NCI-H82 treated with DMSO at 0.1 percent for 48 hours (cell line): Measurements from ENCODE around the gene HDLBP.

Source experiments
- DNase-seq: peaks from one replicate; lab custom pipeline; 2025; ENCODE audit not compliant: unreplicated experiment; lab: John Stamatoyannopoulos, UW

HDLBP gene

DNA sequence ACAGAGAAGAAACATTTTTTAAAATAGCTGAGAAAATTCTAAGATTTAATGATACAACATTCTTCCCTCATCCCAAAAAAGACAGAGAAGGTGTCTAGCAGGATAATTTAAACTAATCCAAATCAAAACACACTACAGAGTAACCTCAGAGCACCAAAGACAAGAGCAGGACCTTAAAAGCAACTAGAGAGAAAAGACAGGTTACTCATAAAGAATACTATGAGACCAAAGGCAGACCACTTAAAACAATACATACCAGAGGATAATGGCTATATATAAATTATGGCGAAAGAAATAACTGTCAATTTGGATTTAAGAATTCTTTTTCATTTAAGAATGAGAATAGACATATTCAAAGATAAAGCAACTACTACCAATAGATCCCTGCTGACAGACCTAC, 40.0 kb downstream of the HDLBP start:
- DNase-seq, result no peak

GRCh38 chr2:241274127-241274526, 41.3 kb downstream of the HDLBP start:
- no peak for DNase-seq

DNA sequence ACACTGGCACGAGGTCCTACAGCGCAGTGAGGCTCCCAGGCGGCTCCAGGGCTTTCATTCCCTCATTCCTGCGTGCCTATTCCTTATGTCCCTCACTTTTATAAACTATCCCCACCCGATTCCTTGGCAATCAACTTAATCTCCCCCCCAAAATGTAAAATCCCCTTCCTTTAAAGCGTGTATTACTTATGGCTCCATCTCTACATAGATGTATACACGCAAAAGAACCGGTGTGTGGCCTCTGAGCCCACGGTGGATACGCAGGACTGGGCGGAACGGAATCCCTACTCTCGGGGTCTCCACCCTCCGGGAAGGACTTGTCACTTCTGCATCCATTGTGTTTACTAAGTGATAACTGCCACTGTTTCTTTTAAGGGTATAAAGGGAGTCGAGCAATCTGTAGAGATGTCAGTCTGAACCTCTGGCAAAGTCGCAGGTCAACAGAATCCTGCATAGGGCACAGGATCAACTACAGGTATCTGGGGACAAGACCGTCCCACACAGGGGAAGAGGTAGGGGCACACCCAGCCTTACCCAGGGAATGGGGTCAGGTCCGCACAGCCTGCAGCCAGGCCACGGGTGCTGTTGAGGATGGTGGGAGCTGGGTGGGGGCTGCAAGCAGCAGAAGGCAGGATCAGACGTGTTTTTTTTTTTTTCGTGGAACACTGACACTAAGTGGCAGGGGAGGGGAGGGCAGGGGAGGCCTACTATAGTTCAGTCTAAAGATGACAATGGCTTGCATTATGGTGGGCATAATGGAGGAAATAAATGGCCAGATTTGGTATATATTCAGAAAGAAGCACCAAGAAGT, 42.1 kb downstream of the HDLBP start:
- no peak for DNase-seq

DNA sequence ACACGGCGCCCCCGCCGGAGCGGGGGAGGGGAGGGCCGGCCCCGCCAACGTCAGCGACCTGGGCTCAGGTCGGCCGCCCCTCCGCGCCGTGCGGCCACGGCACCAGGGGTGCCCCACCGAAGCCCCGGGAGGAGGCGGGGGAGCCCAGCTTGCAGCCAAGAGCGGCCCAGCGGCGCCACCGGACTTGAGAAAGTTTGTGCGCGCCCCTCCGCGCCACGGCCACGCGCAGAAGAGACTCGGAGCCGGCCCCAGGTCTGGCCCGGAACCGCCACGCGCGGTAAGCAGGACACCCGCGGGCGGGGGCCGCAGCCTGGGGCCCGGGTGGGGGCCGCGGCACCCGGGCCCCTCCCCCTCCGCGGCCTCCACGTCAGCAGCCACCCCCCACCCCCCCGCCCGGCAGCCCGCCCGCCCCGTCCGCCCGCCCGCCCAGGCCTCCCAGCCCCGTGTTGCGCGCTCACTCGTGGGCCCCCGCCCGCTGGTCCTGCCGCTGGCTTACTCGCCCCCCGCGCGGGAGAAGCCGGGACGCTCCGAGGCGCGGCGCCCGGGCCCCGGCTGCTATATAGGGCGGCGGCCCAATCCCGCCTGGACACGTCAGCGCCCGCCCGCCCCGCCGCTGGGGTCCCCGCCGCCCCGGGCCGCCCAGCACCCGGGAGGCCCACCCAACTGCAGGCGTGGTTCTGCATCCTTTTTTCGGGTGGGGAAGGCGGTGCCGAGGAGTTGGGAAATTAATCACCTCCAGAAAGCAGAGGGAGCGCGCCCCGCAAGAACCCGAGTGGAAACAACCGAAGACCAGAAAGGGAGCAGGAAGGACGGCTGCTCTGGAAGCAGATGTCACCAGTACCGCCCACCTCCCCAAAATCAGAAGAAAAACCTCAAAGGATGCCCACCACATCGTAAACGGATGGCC, 42.9 kb downstream of the HDLBP start:
- no peak for DNase-seq

DNA sequence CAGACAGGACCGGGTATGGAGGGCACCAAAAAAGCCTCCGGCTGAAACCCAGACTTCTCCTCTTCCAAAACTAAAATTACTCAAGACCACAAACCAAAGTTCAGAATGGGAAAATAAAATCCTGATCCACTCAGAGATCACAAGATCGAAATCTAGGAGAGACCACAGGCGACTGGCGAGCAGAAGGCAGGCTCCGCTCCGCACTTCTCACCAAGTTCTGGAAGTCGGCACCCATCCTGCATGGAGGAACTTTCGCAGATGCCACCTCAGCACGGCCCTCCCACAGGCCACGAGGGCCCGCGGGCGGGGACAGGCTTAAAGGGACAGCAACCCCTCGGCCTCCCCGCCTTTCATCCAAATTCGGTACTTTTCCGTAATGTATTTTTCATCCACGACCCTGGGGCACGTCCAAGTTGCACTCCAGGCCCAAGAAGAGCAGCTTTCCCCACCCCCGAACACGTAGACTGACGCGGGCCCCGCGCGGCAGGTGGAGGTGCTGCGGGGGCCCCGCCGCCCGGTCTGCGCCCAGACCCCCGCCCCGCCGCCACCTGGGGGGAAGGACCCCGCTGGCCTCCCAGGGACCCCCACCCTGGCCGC, 43.7 kb downstream of the HDLBP start:
- DNase-seq, result no peak

DNA sequence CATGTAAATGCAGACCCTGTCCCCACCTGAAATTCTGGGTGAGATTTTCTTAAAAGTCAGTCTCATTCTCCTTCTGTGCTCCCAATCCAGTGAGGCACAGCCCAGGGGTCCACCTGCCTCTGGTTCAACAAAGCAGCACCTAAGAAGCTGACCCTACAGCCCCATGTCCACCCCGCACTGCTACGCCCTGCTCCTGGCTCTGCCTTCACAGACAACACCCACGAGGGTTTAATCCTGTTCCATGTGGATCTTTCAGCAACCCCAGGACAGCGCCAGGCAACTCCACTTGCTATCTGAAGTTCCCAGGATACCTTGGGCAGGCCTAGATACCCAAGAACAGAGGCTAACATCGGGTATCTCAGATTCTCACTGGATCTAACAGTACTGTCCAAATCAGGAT, 44.9 kb downstream of the HDLBP start:
- no peak for DNase-seq

DNA sequence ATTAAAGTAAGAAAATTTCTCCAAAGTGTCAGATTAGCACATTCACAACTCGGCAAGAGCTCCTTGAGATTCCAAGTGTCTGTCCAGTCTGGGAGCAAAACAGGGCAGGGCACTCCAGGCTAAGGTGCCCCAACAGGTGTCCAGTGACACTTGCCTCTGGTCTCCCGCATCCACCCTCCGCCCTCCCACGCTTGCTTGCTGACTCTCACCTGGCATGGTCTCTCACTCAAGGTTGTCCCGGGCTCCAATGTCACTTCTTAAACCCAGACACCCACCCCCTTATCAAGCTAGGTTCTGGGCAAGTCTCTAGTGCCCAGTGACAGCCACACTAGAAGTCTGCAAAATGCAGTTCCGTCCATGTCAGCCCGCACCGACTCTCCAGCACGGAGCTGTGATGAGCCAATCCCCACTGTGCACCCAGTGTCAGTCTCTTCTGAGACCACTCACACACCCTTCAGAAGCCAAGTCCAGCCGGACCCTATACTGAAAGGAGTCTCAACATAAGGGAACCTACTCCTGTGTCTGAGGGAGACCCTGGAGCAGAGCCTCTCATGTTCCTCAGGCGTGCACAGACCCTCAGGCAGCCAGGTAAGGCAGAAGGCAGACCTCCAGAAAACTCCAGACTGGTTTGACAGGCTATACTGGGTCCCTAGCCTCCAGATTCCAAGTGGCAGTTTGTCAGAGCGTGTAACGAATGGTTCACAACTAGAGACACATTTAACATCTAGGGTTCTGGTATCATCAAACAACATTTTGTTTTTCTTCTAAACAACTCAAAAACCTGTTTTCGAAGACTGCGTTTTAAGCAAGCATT, 45.6 kb downstream of the HDLBP start:
- DNase-seq, result no peak

DNA sequence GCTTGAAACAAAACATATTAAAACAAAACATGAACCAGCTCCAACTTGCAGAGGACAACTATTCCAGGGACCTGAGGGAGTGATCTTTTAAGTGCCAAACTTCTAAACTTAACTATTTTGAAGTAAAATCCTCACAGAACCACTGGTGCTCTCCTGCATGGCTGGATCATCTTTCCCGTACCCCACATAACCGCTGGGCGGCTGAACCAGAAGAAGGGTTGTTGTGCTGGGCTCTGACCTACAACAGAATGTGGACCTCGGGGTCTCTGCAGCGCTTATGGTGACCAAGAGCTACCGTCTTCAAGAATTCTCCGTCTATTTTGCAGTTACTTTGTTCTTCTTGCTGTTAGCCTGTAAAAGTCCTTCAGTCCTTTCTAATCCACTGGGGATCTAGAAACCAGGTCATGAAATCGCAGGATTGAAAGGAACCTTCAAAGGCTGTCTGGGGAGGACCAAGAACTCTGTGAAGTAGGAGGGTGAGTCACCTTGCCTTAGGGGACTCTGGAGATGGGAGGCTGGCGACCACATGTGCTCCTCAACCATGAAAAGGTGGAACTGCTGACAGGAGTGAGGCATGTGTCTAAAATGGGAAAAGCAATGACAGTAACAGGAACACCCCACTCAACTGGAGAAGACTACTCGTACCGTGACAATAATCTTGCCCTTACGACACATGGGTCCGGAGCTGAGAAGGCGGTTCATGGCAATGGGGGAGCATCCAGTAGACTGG, 46.6 kb downstream of the HDLBP start:
- no peak for DNase-seq

GRCh38 chr2:241268306-241268705, 47.2 kb downstream of the HDLBP start:
- DNase-seq, result no peak

GRCh38 chr2:241267249-241268067, 48.0 kb downstream of the HDLBP start:
- DNase-seq, result no peak

GRCh38 chr2:241265506-241265905, 50.0 kb downstream of the HDLBP start:
- no peak for DNase-seq

- DNase-seq, result no peak
Measured at GRCh38 chr2:241263061-241263460, 52.4 kb downstream of the HDLBP start.

GRCh38 chr2:241261628-241262027, 53.8 kb downstream of the HDLBP start:
- DNase-seq, result no peak

DNA sequence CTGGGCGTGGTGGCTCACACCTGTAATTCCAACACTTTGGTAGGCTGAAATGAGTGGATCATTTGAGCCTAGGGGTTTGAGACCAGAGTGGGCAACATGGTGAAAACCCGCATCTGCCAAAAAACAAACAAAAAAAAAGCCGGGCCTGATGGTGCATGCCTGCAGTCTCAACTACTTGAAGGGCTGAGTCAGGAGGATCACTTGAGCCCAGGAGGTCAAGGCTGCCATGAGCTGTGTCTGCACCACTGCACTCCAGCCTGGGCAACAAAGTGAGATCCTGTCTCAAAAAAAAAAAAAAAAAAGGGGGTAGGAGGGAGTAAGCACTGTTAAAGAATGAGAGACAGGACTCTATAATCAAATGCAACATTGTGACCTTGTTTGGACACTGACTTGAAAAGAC, 54.6 kb downstream of the HDLBP start:
- no peak for DNase-seq

DNA sequence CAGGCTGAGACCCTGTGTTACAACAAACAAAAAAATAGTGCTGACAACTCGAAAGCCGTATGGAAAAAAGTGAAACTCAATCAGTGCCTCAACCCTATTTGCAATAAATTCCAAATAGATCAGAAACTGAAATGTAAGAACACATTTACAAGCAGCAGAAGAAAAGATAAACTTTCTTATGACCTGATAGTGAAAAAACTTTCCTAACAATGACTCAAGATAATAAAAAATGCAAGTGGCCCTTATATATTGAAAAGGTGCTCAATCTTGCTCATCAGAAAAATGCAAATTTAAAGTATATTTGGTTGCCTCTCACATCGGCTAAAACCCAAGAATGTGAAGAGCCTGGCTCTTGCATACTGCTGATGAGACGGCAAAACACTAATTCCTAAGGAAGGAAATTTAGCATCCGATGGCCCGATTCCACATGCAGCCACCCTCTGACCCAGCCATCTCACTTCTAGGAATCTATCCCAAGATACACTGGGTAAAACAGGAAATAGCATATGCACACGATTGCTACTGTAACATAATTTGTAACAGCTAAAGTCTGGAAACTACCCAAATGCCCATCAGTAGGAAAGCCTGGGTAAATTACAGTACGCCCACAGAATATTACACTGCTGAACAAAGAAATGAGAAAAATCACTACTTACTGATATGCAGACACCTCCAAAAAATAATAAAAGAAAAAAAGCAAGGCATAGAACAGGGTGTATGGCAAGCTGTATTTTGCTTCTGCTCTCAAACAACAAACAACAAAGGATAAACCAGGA, 56.8 kb downstream of the HDLBP start:
- no peak for DNase-seq

GRCh38 chr2:241257419-241258032, 57.9 kb downstream of the HDLBP start:
- DNase-seq, result no peak

- DNase-seq, result no peak
Measured at GRCh38 chr2:241256168-241256545, 59.3 kb downstream of the HDLBP start.

DNA sequence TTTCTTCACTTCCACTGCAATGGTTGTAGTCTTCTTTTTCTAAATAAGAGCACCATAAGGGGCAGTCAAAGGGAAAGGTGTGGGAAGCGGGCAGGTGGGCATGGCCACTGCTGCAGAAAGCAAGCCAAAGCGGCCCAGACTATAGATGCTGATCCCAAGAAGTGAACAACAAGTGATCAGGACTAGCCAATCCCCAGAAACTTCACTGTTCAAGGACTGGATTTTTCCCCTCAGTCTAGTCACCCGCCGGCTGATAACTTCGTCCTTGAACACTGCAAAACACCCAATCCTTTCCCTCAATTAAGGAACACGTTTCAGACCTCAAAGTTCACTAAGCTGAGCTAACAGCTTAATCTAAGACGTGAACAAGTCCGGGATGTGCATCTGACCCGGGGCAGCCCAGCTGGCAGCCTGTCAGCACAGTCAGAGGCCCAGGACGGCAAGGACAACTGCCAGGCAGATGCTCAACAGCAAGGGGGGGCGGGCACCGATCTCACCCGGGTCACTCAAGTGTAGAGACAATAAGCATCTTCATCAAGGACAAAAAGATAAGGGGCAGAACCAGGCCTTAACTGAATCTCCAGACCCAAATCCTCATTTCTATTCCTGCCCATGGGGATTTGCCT, 59.8 kb downstream of the HDLBP start:
- no peak for DNase-seq
